HG03442 (cell line): Measurements from ENCODE around the gene PKIG.

Source experiments
- ATAC-seq: cut with Tn5 transposase; IDR thresholded peaks from one replicate; pipeline ENCODE4 v1.9.1; 2021; ENCODE audit warnings: mild to moderate bottlenecking, moderate library complexity; ENCODE audit not compliant: unreplicated experiment

PKIG gene

DNA sequence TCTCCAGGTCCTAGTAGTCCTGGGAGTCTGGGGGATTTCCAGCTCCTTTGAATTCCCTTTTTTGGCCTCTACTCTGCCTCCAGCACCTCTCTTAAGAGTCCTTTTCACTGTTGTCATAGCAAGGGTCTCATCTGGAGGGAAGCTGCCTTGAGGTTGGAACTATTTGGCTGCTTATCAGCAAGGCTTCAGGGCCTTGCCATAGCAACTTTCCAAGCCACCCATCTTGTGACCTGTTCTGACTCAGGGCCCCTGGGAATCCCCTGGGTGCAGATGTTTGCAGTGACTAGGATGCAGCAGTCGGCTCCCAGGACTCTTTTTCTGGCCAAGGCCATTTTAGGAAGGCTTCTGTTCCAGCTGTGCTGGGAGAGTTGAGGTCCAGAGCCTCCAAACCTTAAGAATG, 12.4 kb downstream of the PKIG start:
- no peak for ATAC-seq

DNA sequence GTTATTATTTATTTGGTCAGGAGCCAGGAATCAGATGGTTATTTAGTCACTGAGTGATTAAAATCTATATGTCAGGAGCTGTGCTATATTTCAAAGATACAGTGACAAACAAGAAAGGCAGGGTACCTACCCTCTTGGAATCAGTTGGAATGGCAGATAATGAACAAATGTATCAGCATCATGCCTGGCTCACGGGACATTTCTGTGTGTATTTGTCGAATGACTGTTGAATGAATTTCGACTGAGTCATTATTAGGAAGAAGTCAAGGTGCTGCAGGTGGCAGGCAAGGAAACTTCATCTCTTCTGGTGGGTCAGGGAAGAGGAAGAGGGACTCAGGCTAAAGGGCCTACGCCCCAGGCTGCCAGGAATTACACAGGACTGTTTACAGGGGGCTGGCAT, 13.6 kb downstream of the PKIG start:
- no peak for ATAC-seq

DNA sequence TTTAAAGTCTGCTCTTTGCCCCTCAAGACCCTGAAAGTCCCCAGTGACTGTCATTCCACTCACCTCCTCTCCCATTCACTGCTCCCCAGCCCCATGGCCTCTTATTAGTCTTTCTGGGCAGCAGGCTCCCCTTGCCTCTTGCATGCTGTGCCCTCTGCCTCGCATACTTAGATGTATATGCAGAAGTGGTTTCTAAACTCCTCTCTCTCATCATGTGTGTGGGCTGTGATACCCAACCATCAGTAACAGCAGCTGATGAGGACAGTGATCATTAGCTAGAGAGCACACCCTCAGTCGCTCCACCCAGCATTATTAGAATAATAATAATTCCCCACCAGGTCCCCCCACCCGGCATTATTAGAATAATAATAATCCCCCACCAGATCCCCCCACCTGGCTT, 14.5 kb downstream of the PKIG start:
- ATAC-seq: no peak

DNA sequence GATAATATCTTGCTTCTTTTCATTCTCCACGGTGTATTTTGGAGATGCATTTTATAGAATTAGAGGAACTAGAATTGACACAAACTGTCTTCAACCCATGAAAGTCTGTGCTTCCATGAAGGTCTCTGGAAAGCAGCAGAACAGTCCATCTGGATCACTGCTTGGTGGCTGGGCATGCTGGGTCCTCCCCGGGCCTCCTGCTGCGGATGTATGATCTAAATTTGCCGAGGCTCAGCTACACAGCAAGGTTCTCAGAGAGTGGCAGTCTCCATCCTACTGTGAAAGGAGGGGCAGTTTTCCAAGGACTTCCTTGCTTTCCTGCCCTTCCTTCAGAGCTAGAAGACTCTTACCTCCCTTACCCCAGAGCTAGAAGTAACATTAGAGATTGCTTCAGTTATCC, 15.1 kb downstream of the PKIG start:
- no peak for ATAC-seq

DNA sequence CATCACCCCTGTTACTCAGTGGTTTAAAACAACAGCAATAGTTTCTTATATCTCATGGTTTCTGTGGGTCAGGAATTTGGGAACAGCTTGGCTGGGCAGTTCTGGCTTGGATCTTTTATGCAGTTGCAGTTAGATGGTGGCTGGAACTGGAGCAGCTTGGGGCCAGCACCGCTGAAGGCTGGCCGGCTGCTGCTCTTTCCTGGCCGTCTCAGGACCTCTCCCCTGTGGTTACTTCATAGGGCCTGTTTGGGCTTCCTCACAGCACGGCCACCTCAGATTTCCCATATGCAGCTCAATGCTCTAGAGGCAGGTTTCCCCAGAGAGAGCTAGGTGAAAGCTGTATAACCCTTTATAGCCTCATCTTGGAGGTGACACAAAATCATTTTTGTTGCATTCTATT, 15.6 kb downstream of the PKIG start:
- no peak for ATAC-seq

DNA sequence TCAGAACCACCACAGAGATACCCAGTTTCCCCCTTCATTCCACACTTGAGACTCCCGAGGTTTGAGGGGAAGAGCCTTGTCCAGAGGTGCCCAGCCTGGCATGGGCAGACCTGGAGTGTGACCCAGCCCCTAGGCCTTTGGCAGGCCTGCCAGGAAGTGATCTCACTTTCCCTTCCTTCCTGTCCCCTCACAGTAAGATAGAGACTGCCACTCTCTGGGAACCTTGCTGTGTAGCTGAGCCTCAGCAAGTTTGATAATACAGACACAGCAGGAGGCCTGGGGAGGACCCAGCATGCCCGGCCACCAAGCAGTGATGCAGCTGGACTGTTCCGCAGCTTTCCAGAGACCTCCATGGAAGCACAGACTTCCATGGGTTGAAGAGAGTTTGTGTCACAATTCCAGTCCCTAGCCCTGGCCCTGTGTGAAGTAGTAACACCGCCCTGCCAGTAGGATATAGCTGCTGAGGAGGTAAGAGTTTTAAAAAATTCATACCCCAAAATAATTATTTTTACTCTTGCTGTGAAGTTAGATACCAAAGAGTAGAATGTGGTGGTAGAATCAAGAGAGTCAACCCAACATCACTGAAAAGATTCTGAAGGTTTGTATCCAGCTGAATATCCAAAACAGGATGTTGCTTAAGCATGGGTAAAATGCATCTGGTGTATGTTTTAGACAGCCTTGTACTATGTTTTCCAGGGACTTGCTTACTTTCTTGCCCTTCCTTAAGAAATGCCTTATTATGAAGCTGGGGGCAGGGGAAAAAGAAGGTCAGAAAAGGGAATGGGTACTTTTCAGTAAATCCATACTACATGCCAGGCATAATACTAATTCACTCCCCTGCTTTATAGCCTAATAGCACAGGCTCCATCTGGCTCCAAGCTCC, 16.3 kb downstream of the PKIG start:
- ATAC-seq: peak; percentile 44

DNA sequence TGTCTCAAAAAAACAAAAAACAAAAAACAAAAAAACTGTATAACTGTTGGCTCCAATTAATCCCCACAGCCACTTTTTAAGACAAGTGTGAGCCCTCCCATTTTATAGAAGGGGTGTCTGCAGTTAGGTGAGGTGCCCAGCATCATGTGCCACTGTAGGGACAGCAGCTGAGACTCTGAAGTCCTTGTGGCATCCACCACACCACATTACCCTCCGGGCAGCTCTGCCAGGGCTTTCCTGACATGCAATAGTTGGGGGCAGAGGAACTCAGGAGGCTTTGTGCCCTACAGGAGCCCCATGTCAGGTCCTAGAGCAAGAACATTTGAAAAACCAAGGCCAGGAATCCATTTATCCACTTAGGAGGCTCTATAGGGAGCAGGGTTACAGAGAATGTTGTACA, 17.3 kb downstream of the PKIG start:
- ATAC-seq: no peak

DNA sequence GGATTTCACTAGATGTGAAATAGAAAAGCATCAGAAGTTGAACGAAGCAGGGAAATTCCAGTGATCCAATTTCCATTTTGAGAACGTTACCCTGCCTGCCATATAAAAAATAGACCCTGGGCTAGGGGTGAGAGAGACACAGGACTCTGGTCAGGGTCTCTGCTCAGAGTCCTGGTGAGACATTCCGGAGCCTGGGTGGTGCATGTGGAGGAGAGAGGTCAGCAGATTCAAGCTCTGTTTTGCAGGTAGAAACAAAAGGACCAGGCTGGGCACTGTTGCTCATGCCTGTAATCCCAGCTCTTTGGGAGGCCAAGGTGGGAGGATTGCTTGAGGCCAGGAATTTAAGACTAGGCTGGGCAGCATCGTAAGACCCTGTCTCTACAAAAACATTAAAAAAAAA, 17.9 kb downstream of the PKIG start:
- ATAC-seq: no peak

DNA sequence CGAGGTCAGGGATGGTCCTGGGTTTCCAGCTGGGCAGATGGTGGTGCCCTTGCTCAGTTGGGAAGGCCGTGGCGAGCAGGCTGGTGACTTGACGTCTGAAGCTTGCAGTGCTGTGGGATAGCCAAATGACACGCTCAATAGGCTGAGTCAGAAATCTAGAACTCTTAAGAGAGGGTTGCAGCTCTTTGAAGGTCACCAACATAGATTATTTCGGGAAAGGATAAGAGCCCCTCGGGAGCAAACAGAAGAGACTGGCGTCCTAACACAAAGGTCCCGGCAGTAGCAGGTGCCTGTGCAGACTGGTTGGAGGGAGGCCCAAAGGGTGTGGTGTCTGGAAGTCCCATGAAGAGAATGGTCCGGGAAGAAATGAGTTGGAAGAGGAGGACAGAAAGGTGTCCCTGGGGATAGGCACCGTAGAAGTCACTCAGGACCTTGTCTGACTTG, 18.4 kb downstream of the PKIG start:
- no peak for ATAC-seq

DNA sequence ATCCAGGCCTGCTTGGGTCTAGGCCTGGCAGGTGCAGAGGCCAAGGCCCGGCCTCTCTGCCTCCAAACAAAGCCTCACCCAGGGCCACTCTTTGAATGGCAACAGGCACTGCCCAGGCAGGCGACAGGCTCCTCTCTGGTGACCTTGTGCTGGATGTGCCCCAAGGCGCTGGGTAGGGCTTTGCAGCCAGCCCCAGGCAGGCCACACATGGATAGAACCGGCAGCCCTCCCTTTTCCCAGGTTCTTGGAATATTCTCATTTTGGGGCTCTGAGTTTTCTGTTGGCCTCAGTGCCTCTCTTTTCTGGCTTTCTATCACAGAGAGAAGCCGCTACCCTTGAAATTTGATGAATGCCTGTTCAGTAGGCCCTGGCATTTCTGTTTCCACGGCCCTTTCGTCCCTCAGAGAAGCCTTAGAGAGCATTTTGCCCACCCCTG, 18.9 kb downstream of the PKIG start:
- no peak for ATAC-seq

DNA sequence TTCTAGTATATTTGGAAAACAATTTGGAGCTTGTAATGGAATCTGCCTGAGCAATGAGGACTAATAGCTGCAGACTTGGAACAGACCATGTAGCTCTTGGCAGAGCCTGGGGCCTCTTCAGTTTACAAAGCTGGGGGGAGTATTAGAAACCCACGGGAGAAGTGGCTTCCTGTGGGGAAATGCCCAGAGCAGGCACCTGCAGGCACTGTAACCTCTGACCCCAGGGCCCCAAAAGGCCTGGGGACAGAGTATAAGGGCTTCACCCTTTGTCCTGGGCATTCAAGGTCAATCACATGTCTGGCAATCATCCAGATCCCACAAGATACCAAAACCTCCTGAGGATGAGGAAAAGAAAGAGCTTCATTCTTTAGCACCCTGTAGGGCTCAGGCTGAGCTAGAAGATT, 19.4 kb downstream of the PKIG start:
- ATAC-seq: no peak

DNA sequence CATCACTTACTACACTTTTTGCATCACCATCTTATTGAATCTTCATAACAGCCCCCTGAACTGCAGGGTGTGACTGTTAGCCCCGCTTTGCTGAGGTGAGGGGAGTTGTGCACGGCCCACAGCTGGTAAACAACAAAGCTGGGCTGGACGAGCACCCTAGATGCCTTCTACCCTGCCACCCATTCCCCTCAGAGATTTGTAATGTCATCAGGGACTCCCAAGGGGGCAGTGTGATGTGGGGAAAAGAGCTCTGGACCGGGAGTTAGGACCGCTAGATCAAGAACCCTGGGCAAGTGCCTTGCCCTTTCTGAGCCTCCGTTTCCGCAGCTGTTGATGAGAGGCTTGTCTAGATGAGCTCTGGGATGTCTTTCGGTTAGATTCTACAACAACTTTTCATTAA, 20.9 kb downstream of the PKIG start:
- ATAC-seq: no peak

DNA sequence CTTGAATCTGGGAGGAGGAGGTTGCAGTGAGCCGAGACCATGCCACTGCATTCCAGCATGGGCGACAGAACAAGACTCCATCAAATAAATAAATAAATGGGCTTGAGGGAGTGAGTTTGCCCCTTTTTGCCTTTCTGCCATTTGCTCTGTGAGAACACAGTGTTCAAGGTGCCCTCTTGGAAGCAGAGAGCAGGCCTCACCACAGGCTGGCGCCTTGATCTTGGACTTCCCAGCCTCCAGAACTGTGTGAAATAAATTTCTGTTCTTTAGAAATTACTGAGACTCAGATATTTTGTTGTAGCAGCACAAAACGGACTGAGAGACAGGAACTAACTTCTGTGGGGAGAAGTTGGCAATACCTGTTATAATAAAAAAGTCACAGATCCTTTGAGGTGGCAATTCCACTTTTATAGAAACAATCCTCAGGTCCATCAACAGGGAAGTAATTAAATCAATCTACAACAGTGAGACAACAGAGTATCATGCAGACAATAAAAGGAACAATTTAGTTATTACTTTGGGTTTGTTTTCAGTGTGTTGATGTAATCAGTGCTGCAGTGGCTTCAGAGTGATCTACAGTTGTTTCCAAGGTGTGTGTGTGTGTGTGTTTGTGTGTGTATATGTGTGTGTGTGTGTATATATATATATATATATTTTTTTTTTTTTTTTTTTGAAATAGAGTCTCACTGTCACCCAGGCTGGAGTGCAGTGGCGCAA, 24.5 kb downstream of the PKIG start:
- no peak for ATAC-seq

DNA sequence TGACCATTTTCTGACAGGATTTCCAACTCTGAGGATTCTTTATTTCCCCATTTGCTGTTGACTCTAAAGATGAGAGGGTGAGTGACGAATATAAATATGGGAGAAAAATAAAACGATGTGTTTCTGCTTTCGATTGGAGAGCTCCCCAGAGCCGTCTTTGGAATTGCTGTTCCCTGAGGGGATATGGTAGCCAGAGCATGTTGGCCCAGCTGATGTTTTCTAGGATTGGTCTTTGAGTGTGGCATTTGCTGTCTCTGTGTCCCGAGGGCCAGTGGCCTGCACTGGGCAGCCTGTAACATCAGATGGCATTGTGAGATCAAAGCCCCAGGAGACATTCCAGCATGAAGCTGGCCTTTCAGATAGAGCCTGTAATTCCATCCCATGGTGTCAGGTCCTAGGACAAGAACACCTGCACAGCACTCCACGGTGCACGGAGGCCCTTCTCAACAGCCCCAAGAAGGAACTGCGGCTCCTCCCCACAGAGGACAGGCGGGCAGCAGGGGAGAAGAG, 26.7 kb downstream of the PKIG start:
- no peak for ATAC-seq

DNA sequence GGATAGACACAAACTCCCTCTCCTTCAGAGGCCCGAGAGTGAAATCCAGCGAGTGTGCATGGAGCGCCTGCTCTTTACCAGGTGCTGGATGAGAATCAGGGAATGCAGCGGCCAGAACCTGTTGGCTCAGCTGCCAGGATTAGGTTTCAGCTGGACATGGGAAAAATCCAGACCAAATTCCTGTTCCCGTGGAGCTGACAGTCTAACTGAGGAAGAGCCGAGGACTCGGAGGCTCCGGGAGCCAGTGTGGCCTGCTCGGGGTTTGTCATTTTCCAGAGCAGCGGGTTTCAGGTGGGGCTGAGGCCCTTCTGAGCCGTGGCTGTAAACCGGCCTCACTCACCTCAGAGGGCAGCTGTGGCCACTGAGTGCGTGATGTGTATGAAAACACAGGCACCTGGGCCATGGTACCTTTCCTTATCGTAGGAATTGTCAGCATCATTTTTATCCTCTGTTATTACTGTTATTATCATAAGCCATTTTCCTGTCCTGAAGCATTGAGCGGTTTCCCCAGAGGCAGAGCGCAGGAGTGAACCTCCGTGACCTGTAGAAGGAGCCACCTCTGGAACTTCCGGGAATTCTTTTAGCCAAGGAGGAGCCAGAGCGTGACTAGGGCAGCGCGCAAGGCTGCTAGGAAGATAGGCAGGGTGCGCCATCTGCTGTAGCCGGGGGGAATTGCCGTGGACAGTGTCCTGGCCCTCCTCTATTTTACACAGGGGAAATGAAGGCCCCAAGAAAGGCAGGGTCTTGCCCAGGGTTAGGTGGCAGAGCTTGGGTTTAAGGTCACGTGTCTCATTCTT, 27.3 kb downstream of the PKIG start:
- peak; percentile 77 for ATAC-seq

DNA sequence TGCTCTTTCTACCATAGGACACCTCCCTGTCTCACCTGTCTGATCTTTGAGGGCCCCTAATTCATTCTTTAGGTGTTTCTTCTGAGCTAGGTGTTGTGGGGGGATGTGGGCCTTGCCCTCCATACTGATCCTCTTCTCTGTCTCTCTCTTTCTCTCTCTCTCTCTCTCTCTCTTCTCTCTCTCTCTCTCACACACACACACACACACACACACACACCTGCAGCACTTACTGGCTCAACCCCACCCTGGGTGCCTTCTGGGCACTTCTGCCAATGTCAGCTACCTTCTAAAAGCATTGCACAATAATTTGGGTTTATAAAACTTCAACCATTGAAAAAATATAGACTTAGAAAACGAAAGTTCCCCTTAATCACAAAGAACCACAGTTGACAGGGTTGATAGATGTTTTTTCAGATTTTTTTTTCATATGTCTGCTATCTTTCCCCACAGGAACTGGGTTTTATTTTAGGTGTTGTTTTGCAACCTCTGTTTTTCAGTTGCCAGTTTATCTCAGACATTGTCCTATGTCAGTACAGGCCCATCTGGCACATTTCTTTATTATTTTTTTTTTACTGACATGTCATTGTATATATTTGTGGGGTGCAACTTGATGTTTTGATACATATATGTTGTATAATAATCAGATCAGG, 28.1 kb downstream of the PKIG start:
- no peak for ATAC-seq

DNA sequence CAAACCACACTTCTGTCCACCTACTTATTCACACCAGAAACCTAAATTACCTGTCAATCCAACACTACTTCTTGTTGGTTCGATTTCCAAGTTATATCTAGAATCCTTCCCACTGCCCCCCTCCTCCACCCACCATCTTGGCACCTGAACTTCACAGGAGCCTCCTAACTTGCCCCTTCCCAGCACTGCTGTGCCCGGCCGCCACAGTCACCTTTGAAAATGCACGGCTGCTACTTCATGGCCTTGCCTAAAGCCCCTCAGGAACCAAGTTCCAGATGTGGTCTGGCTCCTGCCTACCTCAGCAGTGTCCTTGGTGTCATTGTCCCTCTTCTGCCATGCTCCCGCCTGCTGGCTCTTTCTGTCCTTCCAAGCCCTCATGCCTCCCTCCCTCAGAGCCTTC, 31.2 kb downstream of the PKIG start:
- ATAC-seq: no peak

DNA sequence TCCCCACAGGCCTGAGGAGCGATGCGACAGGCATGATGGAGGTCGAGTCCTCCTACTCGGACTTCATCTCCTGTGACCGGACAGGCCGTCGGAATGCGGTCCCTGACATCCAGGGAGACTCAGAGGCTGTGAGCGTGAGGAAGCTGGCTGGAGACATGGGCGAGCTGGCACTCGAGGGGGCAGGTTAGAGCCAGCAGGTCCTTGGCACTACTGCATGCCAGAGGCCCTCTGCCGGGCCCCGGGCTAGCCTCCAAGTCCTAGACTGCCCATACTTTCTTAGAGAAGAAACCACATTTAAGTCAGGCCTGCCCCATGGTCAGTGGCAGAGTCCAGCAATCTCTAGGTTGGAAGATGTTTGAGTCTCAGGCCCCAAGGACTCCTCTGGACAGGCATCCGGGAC, 32.1 kb downstream of the PKIG start:
- ATAC-seq: no peak

DNA sequence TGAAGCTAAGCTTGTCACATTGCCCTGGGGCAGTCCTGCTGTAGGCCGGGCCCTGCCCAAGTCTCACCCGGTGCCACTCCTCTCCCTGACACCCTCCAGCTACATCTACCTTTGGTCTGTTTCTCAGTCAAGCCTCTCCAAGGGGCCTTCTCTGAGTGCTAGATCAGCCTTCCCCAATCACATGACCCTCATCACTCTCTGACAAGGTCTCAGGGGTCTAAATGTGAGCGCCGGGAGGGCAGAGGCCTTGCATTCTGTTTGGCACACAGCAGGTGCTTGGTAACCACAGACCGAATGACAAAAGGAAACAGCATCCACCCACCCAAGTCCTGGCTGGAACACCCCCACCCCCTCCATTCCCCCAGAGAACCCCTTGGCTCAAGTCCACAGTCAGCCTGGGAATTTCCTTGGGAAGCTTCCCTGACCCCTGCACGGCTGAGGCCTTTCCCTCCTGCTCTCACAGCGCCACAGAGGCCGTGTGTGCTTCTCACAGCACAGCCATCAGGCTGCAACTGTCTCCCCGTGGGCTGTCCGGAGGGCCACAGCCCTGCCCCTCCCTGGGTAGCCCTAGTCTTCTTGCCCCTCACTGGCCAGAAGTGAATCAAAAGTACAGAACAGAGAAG, 32.9 kb downstream of the PKIG start:
- no peak for ATAC-seq

DNA sequence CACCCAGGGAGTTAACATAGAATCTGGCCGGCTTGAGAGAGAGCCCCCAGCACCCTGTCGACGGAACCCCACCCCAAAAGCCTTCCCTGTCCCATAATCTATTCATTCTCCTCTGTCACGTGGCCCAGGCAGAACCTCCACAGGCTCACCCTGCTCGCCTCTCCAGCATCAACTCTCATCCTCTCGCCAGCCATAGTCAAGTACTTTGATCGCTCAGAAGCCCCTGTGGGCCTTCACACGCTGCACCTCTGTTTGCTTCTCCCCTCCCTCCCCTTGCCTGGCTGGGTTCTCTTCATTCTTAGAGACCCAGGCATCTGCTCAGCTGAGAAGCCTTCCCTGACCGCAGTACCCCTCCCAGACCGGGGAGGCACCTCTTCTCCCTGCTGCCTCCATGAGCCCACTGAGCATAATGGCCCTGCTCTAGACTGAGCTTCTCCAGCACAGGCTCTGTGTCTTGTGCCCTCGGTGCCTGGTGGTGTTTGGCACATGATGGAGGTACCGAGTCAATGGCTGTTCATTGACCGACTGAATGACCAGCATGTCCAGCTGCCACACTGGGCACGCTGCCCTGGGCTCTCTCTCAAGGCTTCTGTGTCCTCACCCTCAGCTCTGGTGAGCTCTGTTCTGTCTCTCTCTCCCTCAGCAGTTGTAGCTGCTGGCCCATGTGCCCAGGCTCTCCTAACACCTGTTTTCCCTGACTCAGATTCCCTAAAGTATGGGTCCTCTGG, 33.7 kb downstream of the PKIG start:
- ATAC-seq: no peak
